ENCODE measurements around the gene OMP. TPM values are rescaled to one million over a fixed set of nuclear protein-coding genes. Genes with fewer than 3 reads are reported as not detected.

OMP gene
- total RNA-seq, 1 donor from 2014 or later, result not detected

DNA sequence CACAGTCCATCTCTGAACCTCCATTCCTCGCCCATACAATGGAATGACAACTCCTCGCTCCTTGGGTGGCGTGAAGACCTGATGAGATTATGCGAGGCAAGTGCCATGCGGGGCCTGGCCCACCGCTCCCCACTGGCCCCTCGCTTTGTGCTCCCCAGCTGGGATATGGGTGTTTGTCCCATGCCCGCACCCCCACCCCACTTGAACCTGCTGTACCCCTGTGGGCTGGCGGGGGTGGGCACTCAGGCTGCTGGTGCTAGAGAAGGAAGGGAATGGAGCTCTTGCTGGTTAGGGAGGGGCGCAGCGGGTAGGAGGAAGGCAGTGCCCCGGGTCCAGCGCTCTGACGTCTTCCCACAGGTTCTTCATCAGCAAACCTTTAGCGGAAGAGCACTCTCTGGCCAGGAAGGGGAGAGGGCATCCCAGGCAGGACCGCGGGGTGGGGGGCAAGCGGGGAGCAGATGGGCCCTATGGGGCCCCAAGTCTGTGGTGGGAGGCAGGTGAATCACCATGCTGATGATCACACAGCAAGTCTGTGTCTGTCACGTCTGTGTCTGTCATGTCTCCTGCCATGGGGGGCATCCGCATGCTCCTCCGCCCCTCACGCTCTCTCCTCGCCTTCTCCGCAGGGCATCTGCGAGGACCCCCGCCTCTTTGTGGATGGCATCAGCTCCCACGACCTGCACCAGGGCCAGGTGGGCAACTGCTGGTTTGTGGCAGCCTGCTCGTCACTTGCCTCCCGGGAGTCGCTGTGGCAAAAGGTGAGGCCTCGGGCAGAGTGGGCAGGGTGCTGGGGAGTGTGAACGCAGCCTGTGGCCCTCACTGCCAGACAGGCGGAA is 9.4 kb upstream of the OMP start:
- no peak overlapping the region for H3K4me3 Mint-ChIP-seq (ENCODE audit: unreplicated experiment)
- no peaks in the 10 kb centered on the region for H3K9me3 Mint-ChIP-seq (ENCODE audit: low read depth)
- DNase-seq (ENCODE audit: low spot score), result peak; percentile 93
- no peaks in the 10 kb centered on the region for H3K36me3 Mint-ChIP-seq (ENCODE audit: low read depth)
- no peaks in the 10 kb centered on the region for H3K27me3 Mint-ChIP-seq (ENCODE audit: low read depth)
- no peaks in the 10 kb centered on the region for H3K4me1 Mint-ChIP-seq (ENCODE audit: low read depth)
- TF ChIP-seq, protein P1, sequence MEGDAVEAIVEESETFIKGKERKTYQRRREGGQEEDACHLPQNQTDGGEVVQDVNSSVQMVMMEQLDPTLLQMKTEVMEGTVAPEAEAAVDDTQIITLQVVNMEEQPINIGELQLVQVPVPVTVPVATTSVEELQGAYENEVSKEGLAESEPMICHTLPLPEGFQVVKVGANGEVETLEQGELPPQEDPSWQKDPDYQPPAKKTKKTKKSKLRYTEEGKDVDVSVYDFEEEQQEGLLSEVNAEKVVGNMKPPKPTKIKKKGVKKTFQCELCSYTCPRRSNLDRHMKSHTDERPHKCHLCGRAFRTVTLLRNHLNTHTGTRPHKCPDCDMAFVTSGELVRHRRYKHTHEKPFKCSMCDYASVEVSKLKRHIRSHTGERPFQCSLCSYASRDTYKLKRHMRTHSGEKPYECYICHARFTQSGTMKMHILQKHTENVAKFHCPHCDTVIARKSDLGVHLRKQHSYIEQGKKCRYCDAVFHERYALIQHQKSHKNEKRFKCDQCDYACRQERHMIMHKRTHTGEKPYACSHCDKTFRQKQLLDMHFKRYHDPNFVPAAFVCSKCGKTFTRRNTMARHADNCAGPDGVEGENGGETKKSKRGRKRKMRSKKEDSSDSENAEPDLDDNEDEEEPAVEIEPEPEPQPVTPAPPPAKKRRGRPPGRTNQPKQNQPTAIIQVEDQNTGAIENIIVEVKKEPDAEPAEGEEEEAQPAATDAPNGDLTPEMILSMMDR (IDR thresholded peaks at IDR 0.05), result no peak
- no peak overlapping the region for H3K27ac Mint-ChIP-seq (ENCODE audit: unreplicated experiment)

DNA sequence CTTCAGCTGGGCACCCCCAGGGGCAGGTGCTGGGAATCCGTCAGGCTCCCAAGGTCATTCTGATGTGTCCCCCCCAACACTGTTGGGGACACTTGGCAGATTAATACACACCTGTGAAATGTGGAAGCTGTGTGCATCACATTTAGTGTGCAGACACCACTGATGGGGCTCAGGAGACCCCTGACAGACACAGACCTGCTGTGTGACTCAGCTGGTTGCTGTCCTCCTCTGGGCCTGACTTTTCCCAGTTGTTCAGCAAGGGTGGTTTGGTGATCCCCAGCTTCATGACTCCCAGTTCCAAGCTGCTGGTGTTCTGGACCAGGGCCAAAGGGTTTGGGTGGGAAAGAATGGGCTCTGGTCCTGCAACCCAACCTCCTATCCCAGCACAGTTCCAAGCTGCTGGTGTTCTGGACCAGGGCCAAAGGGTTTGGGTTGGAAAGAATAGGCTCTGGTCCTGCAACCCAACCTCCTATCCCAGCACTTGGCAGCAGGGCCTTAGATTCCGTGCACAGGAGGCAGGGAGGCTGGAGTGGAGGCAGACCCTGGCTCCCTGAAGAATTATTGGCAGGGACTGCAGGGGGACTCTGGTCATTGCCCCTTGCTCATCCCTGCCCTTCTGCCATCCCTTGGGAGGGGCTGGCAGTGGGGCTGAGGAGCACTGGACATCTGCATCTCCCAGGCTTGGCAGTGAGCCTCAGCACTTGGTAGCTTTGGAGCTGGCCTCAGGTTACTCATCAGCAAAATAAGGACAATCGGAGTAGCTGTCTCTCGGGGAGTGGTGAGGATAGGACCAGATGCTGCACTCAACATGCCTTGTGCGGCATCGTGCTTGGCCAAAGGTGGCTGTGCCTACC is 8.4 kb upstream of the OMP start:
- Mint-ChIP-seq H3K27me3 (ENCODE audit: low read depth) (no peaks in the 10 kb centered on the region), H3K4me3 (ENCODE audit: unreplicated experiment) (no peak overlapping the region), H3K27ac (ENCODE audit: unreplicated experiment) (no peak overlapping the region), H3K36me3 (ENCODE audit: low read depth) (no peaks in the 10 kb centered on the region), H3K9me3 (ENCODE audit: low read depth) (no peaks in the 10 kb centered on the region), H3K4me1 (ENCODE audit: low read depth) (no peaks in the 10 kb centered on the region)
- peak; percentile 41 for DNase-seq (ENCODE audit: low spot score)
- TF ChIP-seq, protein P1 (IDR thresholded peaks at IDR 0.05), result no peak

DNA sequence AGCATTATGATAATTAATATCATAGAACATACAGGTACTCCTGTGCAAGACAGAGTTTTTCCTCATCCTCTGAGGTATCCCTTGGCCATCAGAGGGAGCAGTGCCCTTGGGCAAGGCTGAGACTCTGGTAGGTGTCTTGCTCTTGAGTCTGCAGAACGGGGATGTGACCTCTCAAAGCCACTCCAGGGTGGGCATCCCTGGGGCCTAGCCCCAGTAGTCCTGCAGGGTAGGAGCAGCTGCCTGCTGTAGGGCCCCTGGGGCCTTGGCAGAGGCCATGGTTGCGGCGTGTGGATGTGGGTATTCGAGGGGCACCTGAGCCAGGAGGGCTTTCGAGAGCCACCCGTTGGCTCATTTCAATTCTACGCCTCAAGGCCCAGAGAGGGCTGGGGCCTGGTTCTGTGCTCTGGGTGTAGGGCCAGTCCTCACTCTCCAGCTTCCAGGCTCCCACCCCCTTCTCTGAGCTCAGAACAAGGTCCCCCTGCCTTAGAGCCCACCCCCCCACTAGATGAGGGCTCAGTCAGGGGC is 7.7 kb upstream of the OMP start:
- H3K27me3 Mint-ChIP-seq (ENCODE audit: low read depth), result no peaks in the 10 kb centered on the region
- DNase-seq (ENCODE audit: low spot score), result peak; percentile 81
- H3K9me3 Mint-ChIP-seq (ENCODE audit: low read depth), result no peaks in the 10 kb centered on the region
- no peak overlapping the region for H3K27ac Mint-ChIP-seq (ENCODE audit: unreplicated experiment)
- no peak overlapping the region for H3K4me3 Mint-ChIP-seq (ENCODE audit: unreplicated experiment)
- no peaks in the 10 kb centered on the region for H3K36me3 Mint-ChIP-seq (ENCODE audit: low read depth)
- no peaks in the 10 kb centered on the region for H3K4me1 Mint-ChIP-seq (ENCODE audit: low read depth)
- TF ChIP-seq, protein P1 (IDR thresholded peaks at IDR 0.05), result no peak

DNA sequence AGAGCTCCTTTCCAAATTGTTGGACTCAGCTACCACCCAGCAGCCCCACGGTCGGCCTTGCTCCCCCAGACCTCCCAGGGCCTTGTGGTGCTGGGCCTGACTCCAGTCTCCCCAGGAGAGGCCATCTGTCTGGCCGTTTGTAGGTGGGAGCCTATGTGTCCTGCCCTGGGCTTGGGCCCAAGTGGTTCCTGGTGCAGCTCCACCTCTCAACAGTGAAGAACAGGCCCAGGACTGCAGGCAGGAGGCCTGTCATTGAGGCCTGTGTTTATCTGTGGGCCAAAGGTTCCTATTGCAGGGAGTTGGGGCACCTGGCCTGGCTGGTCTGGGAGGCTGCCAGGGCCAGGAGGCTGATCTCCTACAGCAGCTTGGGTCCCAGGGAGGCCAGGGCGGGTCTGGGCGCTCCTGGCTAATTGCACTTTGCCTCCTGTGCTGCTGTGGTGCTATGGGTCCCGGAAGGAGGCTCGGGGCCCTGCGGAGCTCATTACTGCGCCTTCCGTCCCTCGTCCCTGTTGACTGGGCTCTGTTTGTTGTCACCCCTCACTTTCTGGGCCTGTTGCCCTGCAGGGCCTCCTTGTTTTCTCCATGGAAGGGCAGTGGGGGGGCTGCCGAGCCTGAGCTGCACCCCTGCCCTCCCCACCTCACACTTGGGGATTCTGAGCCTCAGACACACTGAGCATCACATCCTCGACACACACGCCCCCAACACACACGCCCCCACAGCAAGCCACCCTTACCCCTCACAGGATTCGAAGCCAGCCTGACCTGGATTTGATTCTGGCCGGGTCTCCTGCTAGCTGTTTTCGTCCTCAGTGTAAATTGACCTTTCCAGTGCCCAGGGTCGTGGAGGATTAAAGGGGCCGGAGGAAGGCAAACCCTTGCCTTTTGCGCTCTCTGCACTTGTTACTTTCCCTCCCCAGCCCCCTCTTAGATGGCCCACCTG is 6.8 kb upstream of the OMP start:
- no peaks in the 10 kb centered on the region for H3K27me3 Mint-ChIP-seq (ENCODE audit: low read depth)
- H3K36me3 Mint-ChIP-seq (ENCODE audit: low read depth), result no peaks in the 10 kb centered on the region
- H3K9me3 Mint-ChIP-seq (ENCODE audit: low read depth), result no peaks in the 10 kb centered on the region
- no peak overlapping the region for H3K4me3 Mint-ChIP-seq (ENCODE audit: unreplicated experiment)
- DNase-seq (ENCODE audit: low spot score), result peak; percentile 75
- TF ChIP-seq, protein P1 (IDR thresholded peaks at IDR 0.05), result no peak
- H3K4me1 Mint-ChIP-seq (ENCODE audit: low read depth), result no peaks in the 10 kb centered on the region
- H3K27ac Mint-ChIP-seq (ENCODE audit: unreplicated experiment), result no peak overlapping the region
